ENCODE results near the gene IL17RE. TPM values are rescaled to one million over a fixed set of nuclear protein-coding genes. Genes with fewer than 3 reads are reported as not detected.

The IL17RE gene
- total RNA-seq, 2 donors from 2014 or later: 5.7 to 11.9 TPM

GRCh38 chr3:9911863-9912262, 9.2 kb downstream of the IL17RE start:
- Histone ChIP-seq H3K27ac (no peak overlapping the region), H3K4me3 (no peak overlapping the region), H3K4me1 (ENCODE audit: control insufficient read depth in 1 of 2, low read depth in 2 of 2) (peaks cover 14 to 22% of the 10 kb centered on the region in 2 donors), H3K27me3 (replicated peaks; ENCODE audit: insufficient read depth) (no peaks in the 10 kb centered on the region), H3K36me3 (no peaks in the 10 kb centered on the region), H3K9me3 (no peaks in the 10 kb centered on the region)
- DNase-seq (ENCODE audit: low spot score): no peak
- no peak for TF ChIP-seq CTCF (IDR thresholded peaks at IDR 0.05)
- ATAC-seq (ENCODE audit: insufficient number of reproducible peaks, low FRiP score, low read depth): no peak

- H3K27ac ChIP-seq: no peak overlapping the region
- H3K4me1 ChIP-seq (ENCODE audit: control insufficient read depth in 1 of 2, low read depth in 2 of 2): peaks cover 16 to 26% of the 10 kb centered on the region in 2 donors
- DNase-seq (ENCODE audit: low spot score) (no peak), ATAC-seq (ENCODE audit: insufficient number of reproducible peaks, low FRiP score, low read depth) (no peak)
- H3K9me3 ChIP-seq: no peaks in the 10 kb centered on the region
- H3K4me3 ChIP-seq: no peak overlapping the region
- no peaks in the 10 kb centered on the region for H3K27me3 ChIP-seq (replicated peaks; ENCODE audit: insufficient read depth)
- H3K36me3 ChIP-seq: no peaks in the 10 kb centered on the region
- no peak for TF ChIP-seq CTCF (IDR thresholded peaks at IDR 0.05)
Observed at GRCh38 chr3:9912294-9912935, 9.8 kb downstream of the IL17RE start.

- peak overlapping the region in 1 of 2 donors; percentile 91 for H3K27ac ChIP-seq
- TF ChIP-seq CTCF (IDR thresholded peaks at IDR 0.05): no peak
- no peak overlapping the region for H3K4me3 ChIP-seq
- ATAC-seq (ENCODE audit: insufficient number of reproducible peaks, low FRiP score, low read depth) (no peak), DNase-seq (ENCODE audit: low spot score) (no peak)
- no peaks in the 10 kb centered on the region for H3K9me3 ChIP-seq
- H3K4me1 ChIP-seq (ENCODE audit: control insufficient read depth in 1 of 2, low read depth in 2 of 2): peaks cover 28 to 38% of the 10 kb centered on the region in 2 donors
- H3K27me3 ChIP-seq (replicated peaks; ENCODE audit: insufficient read depth): no peaks in the 10 kb centered on the region
- H3K36me3 ChIP-seq: no peaks in the 10 kb centered on the region
Observed at GRCh38 chr3:9913601-9914000, 11.0 kb downstream of the IL17RE start.

- Histone ChIP-seq H3K27me3 (replicated peaks; ENCODE audit: insufficient read depth) (no peaks in the 10 kb centered on the region), H3K4me3 (no peak overlapping the region), H3K4me1 (ENCODE audit: control insufficient read depth in 1 of 2, low read depth in 2 of 2) (peaks cover 29 to 38% of the 10 kb centered on the region in 2 donors), H3K9me3 (no peaks in the 10 kb centered on the region), H3K27ac (peak overlapping the region in 1 of 2 donors; percentile 91), H3K36me3 (no peaks in the 10 kb centered on the region)
- ATAC-seq (ENCODE audit: insufficient number of reproducible peaks, low FRiP score, low read depth) (no peak), DNase-seq (ENCODE audit: low spot score) (no peak)
- TF ChIP-seq CTCF (IDR thresholded peaks at IDR 0.05): no peak
Observed at GRCh38 chr3:9914011-9914410, 11.4 kb downstream of the IL17RE start.

GRCh38 chr3:9914559-9915253, 12.1 kb downstream of the IL17RE start:
- H3K4me1 ChIP-seq (ENCODE audit: control insufficient read depth in 1 of 2, low read depth in 2 of 2): peaks cover 29 to 38% of the 10 kb centered on the region in 2 donors
- H3K36me3 ChIP-seq: no peaks in the 10 kb centered on the region
- TF ChIP-seq CTCF (IDR thresholded peaks at IDR 0.05): no peak
- peak overlapping the region; percentile 89 for H3K4me3 ChIP-seq
- no peaks in the 10 kb centered on the region for H3K9me3 ChIP-seq
- H3K27ac ChIP-seq: peak overlapping the region; percentile 91 to 95
- DNase-seq (ENCODE audit: low spot score) (no peak), ATAC-seq (ENCODE audit: insufficient number of reproducible peaks, low FRiP score, low read depth) (no peak)
- H3K27me3 ChIP-seq (replicated peaks; ENCODE audit: insufficient read depth): no peaks in the 10 kb centered on the region

All from thoracic aorta (tissue), 2 donors.